Urinary bladder (tissue), 4 donors: ENCODE measurements around the gene GRIN2A. TPM values are rescaled to one million over a fixed set of nuclear protein-coding genes. Genes with fewer than 3 reads are reported as not detected.

ENCODE experiments used
- DNase-seq: peaks from one replicate; pipeline ENCODE4 v3.0.0-alpha.2; 2015; ENCODE audit errors: extremely low spot score
- H3K27ac ChIP-seq: one replicate; pipeline ENCODE4 v1.5.1; 2013; ENCODE audit warnings: low read depth, mild to moderate bottlenecking, moderate library complexity
- H3K36me3 ChIP-seq: one replicate; pipeline ENCODE4 v1.6.1; 2013; ENCODE audit warnings: mild to moderate bottlenecking, moderate library complexity; ENCODE audit not compliant: insufficient read depth
- H3K4me1 ChIP-seq: one replicate; pipeline ENCODE4 v1.6.1; 2013; ENCODE audit warnings: mild to moderate bottlenecking, moderate library complexity; ENCODE audit not compliant: insufficient read depth
- H3K4me3 ChIP-seq: one replicate; pipeline ENCODE4 v1.5.1; 2013; ENCODE audit warnings: low read depth, low read length
- WGBS: extraction: QIAGEN DNeasy Blood & Tissue Kit; methylation state at CpG from one replicate; pipeline ENCODE4 v1.1.7; 2013; 5-methylcytosine and 5-hydroxymethylcytosine counted together
- polyA plus RNA-seq: library from polyadenylated mRNA; stranded (reverse); fragments of 200-250 nt; gene quantifications from one replicate; pipeline ENCODE4 v1.2.3, GENCODE V29; 2013
- total RNA-seq: library from RNA; depleted of rRNA; stranded (reverse); fragments of >200 nt; gene quantifications from one replicate; pipeline ENCODE4 v1.2.3, GENCODE V29; 2014
- donor health status: healthy with polysubstance abuse.
- donor health status: healthy.

GRIN2A gene
- total and polyA plus RNA-seq, 2 donors, result 0.06 to 0.21 TPM

DNA sequence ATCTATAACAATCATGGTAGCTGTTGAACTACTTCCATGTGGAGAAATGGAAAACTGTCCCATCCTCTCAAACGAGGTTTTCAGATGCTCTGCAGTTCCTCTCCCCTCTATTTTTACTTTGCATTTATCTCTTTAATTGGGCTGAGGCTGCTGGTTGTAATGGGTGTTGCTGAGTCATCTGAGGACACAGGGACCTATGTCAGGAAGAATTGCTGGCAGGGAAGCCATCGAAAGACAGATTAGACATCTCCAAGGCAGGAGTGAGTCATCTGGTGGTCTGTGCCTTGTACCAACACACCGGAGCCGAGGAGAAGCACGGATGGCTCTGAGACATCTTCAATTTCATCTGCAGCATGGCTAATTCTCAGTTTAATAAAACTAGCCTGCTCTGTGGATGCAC, 394.5 kb downstream of the GRIN2A start:
- Histone ChIP-seq H3K36me3 (peaks cover 1% of the 10 kb centered on the region), H3K27ac (no peak overlapping the region), H3K4me3 (no peak overlapping the region), H3K4me1 (no peaks in the 10 kb centered on the region)
- no peak for DNase-seq
- WGBS, result 62% methylated on average over 5 of the region's 5 CpGs

- no peak overlapping the region for H3K4me3 ChIP-seq
- DNase-seq, result no peak
- H3K4me1 ChIP-seq, result no peaks in the 10 kb centered on the region
- H3K36me3 ChIP-seq, result no peaks in the 10 kb centered on the region
- no peak overlapping the region for H3K27ac ChIP-seq
- WGBS, result 41% methylated on average over 4 of the region's 4 CpGs
These were observed 401.4 kb downstream of the GRIN2A start for GRCh38 chr16:9780831-9781230.

DNA sequence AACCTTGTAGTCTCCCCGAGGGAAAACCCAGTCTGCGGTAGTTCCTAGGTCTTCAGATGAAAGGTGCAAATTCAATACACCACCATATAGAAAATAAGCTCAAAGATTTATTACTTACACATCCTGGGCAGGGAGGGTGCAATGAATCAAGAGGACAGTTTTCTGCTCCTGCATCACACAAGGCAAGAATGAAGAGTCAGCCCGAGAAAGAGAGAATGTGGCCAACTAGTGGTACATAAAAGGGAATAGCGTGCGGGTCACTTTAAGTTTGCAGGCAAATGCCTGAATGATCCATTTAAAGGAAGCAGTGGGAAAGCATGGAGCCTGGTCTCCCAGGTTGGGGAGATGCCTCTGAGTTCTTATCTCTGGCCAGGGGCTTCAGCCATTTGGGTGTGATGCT, 403.4 kb downstream of the GRIN2A start:
- WGBS, result 70% methylated on average over 5 of the region's 5 CpGs
- Histone ChIP-seq H3K4me3 (no peak overlapping the region), H3K4me1 (no peaks in the 10 kb centered on the region), H3K36me3 (no peaks in the 10 kb centered on the region), H3K27ac (no peak overlapping the region)
- DNase-seq, result no peak

GRCh38 chr16:9775998-9776397, 406.2 kb downstream of the GRIN2A start:
- H3K4me3 ChIP-seq, result no peak overlapping the region
- DNase-seq, result no peak
- WGBS, result 50% methylated on average over 5 of the region's 5 CpGs

GRCh38 chr16:9773289-9773688, 408.9 kb downstream of the GRIN2A start:
- no peak for DNase-seq
- WGBS, result 46% methylated on average over 4 of the region's 4 CpGs
- Histone ChIP-seq H3K27ac (no peak overlapping the region), H3K4me1 (no peaks in the 10 kb centered on the region), H3K4me3 (no peak overlapping the region), H3K36me3 (no peaks in the 10 kb centered on the region)

More at GRCh38 chr16:9775998-9776397, 406.2 kb downstream of the GRIN2A start:
- H3K27ac ChIP-seq, result no peak overlapping the region
- H3K4me1 ChIP-seq, result no peaks in the 10 kb centered on the region
- no peaks in the 10 kb centered on the region for H3K36me3 ChIP-seq

- Histone ChIP-seq H3K4me3 (no peak overlapping the region), H3K27ac (no peak overlapping the region), H3K36me3 (no peaks in the 10 kb centered on the region), H3K4me1 (no peaks in the 10 kb centered on the region)
- 63% methylated on average over 9 of the region's 9 CpGs for WGBS
- DNase-seq, result no peak
These were observed 409.6 kb downstream of the GRIN2A start for GRCh38 chr16:9772526-9773225.

DNA sequence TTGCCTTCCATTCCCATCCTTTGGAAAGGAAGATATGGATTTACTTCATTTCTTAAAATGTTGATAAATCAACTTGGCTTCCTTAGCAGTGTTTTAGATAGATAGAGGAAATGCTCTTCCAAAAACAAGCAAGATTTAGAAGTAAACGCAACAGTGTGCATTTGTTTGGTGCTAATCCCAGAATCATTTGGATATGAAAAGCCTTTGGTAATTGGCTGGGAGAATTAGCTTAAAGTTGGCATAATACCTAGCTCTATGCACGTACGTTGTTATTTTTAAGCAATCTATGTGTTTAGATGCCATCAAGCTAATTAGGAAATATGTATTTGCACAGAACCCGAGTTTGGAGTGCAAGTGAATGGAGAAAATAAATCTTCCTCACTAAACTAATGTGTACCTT, 415.3 kb downstream of the GRIN2A start:
- Histone ChIP-seq H3K4me1 (no peaks in the 10 kb centered on the region), H3K36me3 (no peaks in the 10 kb centered on the region), H3K27ac (no peak overlapping the region), H3K4me3 (no peak overlapping the region)
- no peak for DNase-seq
- 66% methylated on average over 4 of the region's 4 CpGs for WGBS

GRCh38 chr16:9763505-9763904, 418.7 kb downstream of the GRIN2A start:
- H3K4me1 ChIP-seq, result no peaks in the 10 kb centered on the region
- WGBS, result 82% methylated on average over 11 of the region's 11 CpGs
- DNase-seq, result no peak
- H3K27ac ChIP-seq, result no peak overlapping the region
- H3K4me3 ChIP-seq, result no peak overlapping the region
- H3K36me3 ChIP-seq, result no peaks in the 10 kb centered on the region

- Histone ChIP-seq H3K4me3 (no peak overlapping the region), H3K27ac (no peak overlapping the region), H3K4me1 (no peaks in the 10 kb centered on the region), H3K36me3 (no peaks in the 10 kb centered on the region)
- 85% methylated on average over 6 of the region's 6 CpGs for WGBS
- no peak for DNase-seq
These were observed 420.4 kb downstream of the GRIN2A start for GRCh38 chr16:9761870-9762269.

DNA sequence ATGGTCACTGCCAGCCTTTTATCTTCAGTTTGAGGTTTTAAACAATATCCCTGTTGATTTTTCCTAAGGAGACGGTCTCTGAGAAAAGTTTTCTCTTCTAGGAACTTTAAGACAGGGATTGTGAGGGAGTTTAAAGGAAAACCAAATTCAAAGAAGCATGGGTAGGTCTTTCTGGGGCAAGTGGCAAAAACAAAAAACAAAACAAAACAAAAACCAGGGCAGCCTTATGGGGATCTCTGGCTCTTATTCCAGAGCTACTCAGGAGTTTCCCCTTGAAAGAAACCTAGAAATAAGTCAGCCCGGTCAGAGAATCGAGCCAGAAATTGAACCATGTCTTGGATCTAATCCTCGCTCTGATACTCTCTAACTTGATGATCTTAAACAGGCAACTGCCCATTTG, 424.5 kb downstream of the GRIN2A start:
- Histone ChIP-seq H3K27ac (no peak overlapping the region), H3K4me1 (no peaks in the 10 kb centered on the region), H3K36me3 (no peaks in the 10 kb centered on the region), H3K4me3 (no peak overlapping the region)
- WGBS, result 71% methylated on average over 4 of the region's 4 CpGs
- DNase-seq, result no peak

DNA sequence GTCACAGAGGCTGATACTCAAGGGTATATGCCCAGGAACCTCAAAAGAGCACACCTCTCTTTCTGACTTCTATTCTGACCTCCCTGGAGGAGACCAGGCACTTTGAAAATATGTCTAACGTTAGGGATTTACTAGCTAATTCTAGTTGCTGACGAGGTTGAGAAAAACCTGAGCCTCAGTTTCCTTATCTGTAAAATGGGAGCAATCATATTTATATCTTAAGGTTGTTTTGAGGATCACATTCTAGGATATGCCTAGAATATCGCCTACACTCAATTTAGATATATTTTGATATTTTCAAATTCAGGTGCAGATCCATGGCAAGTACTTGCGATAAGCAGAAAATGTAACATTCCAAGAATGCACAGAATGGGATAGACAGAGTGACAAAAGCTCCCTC, 425.8 kb downstream of the GRIN2A start:
- Histone ChIP-seq H3K4me3 (no peak overlapping the region), H3K36me3 (no peaks in the 10 kb centered on the region), H3K4me1 (no peaks in the 10 kb centered on the region), H3K27ac (no peak overlapping the region)
- WGBS, result 82% methylated on average over 4 of the region's 4 CpGs
- DNase-seq, result no peak

- no peaks in the 10 kb centered on the region for H3K36me3 ChIP-seq
- no peak for DNase-seq
These were observed 427.1 kb downstream of the GRIN2A start for GRCh38 chr16:9755081-9755480.

DNA sequence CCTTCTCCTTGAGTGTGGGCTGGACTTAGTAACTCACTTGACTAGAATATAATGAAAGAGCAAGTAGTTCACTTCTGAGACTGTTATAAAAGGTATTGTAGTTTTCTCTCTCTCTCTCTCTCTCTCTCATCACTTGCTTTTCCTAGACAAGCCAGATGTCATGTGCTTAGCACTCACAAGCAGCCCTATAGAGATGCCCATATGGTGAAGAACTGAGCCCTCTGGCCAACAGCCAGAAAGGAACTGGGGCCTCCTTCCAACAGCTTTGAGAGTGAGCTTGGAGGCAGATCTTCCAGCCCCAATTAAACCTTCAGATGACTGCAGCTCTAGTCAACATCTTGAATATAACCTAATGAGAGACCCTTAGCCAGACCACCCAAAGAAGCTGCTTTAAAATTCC, 440.5 kb downstream of the GRIN2A start:
- no peaks in the 10 kb centered on the region for H3K36me3 ChIP-seq
- no peak overlapping the region for H3K27ac ChIP-seq
- no peaks in the 10 kb centered on the region for H3K4me1 ChIP-seq
- no peak overlapping the region for H3K4me3 ChIP-seq
- no peak for DNase-seq

More at GRCh38 chr16:9755081-9755480, 427.1 kb downstream of the GRIN2A start:
- H3K4me3 ChIP-seq, result no peak overlapping the region
- 37% methylated on average over 4 of the region's 4 CpGs for WGBS
- no peaks in the 10 kb centered on the region for H3K4me1 ChIP-seq
- no peak overlapping the region for H3K27ac ChIP-seq

DNA sequence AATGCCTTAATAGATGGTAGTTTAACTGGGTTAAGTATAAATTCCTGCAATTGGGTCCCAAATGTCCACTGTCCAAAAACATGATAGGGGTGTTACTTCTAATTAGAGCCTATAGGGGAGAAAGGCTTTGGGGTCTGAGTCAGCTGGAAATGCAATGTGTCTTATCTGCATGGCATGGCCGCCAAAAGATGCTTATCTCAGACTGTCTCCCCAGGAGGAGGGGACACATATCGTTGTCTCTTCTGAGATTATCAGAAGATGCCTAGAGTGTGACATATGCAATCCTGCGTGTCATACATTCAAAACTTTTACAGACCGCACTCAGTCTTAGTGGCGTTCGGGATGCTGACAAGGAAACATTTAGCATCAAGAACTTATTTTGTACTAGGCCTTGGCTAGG, 442.9 kb downstream of the GRIN2A start:
- no peak overlapping the region for H3K4me3 ChIP-seq
- no peaks in the 10 kb centered on the region for H3K4me1 ChIP-seq
- no peak for DNase-seq
- no peaks in the 10 kb centered on the region for H3K36me3 ChIP-seq
- no peak overlapping the region for H3K27ac ChIP-seq
- WGBS, result 66% methylated on average over 6 of the region's 6 CpGs

DNA sequence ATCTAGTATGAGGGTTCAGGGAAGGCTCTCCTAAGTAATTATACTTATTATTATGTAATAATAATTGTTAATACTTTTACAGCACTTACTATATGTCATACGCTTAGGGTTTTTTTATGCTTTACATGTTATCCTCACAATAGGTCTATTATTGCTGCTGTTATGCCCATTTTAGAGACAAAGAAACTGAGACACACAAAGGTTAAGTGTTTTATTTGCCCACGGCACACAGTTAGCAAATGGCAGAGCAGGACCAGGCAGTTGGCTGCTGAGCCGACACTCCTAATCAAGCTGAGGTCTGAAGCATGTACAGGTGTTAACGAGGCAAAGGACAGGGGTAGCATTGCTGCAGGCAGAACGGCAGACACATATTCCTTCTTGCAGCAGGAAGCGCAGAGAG, 443.5 kb downstream of the GRIN2A start:
- Histone ChIP-seq H3K4me1 (no peaks in the 10 kb centered on the region), H3K4me3 (no peak overlapping the region), H3K27ac (no peak overlapping the region), H3K36me3 (no peaks in the 10 kb centered on the region)
- 82% methylated on average over 6 of the region's 6 CpGs for WGBS
- DNase-seq, result no peak
